NCI-H128 (cell line): ENCODE measurements around the gene ZKSCAN5.
"Not testable (repeated sequence)": the region's sequence is repeated elsewhere in the genome, so short reads cannot be mapped to it uniquely, and the experiment has no call there.

ENCODE experiments used
- DNase-seq: peaks from one replicate; lab custom pipeline; 2025; ENCODE audit not compliant: unreplicated experiment; lab: John Stamatoyannopoulos, UW

The ZKSCAN5 gene

DNA sequence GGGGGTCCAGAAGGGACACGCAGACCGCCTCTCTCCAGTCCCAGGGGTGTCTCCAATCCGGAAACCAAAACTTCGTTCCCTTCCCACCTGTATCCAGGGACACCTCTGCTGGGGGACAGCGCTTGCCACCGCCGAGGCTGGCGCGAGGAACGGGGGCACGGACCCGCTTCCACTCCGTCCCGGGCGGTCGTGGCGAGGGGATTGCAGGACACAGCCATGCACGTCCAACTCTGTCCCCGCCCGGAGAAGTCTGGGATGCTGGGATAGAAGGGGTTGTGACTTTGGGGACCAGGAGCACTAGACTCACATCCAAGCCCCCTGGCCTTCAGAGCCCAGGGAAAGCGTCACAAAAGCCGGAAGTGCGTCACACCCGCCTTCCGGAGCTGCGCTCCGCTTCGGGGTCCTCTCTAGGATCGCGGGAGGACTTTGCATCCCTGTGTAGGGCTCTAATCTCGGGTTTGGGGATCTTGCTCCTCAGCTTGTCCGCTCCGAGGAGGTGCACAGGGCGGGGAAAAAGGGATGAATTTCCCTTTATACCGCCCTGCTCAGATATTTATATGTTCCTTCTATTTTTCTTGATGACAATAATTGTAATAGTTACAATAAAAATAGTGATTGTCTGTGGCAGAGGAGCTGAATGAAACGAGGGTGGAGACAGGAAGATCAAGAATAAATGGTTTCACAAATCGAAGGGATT lies 47.5 kb downstream of the ZKSCAN5 start, which contains the start of gene FAM200A:
Gene FAM200A, minus strand, starts transcription at position 348 of the 697 bp plus-strand sequence. CDS start 3,707 bp downstream, outside the sequence.
- DNase-seq, result peak; percentile 86

DNA sequence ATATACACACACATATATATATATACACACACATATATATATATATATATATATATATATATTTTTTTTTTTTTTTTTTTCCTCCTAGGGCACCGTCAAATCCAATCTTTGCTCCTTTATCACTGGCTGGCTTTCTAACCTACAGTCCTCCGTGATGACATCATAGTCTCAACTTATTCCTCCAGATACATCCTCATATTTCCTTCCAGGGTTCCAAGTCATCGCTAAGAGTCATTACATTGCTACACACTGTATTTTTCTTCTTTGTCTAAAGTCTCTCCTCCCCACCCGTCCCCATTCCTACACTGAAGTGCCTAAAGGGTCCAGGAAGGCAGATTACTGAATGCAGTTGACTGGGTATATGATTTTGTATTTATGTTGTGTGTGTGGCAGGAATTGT lies 48.6 kb downstream of the ZKSCAN5 start:
- DNase-seq, result no peak

DNA sequence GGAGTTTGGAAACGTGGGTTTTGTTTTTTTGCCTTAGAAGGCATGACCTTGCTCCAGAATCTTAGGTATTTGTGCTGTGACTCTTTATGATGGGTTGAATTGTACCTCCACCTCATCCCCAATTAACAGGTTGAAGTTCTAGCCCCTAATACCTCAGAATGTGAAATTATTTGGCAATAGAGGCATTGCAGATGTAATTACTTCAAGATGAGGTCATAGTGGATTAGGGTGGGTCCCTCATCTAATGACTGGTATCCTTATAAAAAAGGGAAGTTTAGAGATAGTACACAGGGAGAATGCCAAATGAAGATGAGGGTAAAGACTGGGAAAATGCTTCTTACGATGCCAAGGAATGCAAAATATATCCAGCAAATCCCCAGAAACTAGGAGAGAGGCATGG lies 50.5 kb downstream of the ZKSCAN5 start:
- DNase-seq, result no peak

GRCh38 chr7:99557196-99557607 lies 52.7 kb downstream of the ZKSCAN5 start:
- no peak for DNase-seq

- DNase-seq, result no peak
Measured at GRCh38 chr7:99557940-99558305, 53.5 kb downstream of the ZKSCAN5 start.

GRCh38 chr7:99558306-99559174 lies 54.1 kb downstream of the ZKSCAN5 start, which contains the start of gene ZNF655:
ZNF655 (plus strand) TSS chr7:99558642; CDS start chr7:99560560, 1,918 bp downstream.
- DNase-seq, result peak; percentile 81

DNA sequence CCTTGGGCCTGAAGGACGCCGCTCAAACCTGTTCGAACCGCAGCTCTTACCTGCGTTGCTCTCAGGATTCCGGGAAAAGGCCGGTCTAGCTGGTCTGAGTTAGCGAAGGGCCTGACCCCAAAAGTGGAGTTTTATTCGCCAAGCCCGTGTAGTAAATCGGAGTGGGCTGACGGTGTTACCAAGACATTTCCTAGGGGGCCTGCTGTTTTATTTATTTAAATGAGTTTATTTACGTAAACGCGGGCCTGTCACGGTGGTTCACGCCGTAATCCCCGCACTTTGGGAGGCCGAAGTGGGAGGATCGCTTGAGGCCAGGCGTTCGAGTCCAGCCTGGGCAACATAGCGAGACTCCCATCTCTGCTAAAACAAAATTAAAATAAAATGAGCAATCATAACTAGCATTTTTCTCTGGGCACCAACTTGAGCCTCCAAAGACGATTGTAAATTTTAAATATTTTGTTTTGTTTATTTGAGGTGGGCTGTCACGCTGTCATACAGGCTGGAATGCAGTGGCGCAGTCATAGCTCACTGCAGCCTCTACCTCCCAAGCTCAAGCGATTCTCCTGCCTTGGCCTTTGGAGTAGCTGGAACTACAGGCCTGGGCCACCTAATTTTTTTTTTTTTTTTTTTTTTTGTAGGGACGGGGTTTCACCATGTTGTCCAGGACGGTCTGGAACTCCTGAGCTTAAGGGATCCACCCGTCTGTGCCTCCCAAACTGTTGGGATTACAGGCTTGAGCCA lies 54.9 kb downstream of the ZKSCAN5 start:
- no peak for DNase-seq

- DNase-seq, result no peak
Measured at GRCh38 chr7:99560834-99561736, 56.6 kb downstream of the ZKSCAN5 start.

DNA sequence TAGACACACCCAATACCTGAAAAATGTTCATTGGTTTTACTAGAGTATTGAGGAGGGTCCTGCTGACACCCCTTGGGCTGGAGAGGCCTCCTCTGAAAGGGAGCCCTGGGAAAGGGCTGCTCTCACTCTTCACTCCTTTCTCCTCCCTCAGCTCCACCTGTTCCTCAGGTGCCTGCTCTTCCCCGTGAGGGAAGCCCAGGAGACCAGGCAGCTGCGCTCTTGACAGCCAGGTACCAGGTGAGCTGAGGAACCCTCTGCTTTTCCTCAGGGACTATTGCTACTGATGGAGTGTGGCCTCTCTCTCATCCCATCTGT lies 57.2 kb downstream of the ZKSCAN5 start:
- DNase-seq, result no peak

GRCh38 chr7:99562114-99562784 lies 57.8 kb downstream of the ZKSCAN5 start:
- DNase-seq, result no peak

- DNase-seq, result no peak
Measured at GRCh38 chr7:99562832-99563231, 58.4 kb downstream of the ZKSCAN5 start.

DNA sequence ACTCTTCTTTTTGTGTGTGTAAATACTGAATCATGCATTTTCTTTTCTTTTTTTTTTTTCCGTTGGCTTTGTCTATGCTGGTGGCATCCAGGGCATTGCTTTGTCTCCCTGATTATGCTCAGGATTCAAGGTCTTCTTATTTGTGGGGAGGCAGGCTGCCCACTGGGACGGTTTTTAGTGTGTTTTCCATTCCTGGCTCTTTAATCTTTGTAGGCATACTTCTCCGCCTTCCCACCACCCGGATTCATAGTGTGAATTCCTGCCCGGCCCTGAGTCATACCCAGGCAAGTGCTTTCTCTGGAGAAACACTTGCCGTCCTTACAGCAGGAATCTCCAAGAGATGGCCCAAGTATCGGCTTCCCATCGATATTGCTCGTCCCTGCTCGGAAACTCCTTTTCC lies 59.2 kb downstream of the ZKSCAN5 start:
- DNase-seq, result no peak

- not testable (repeated sequence) for DNase-seq
Measured at GRCh38 chr7:99568770-99569169, 64.3 kb downstream of the ZKSCAN5 start.

GRCh38 chr7:99571768-99572167 lies 67.3 kb downstream of the ZKSCAN5 start:
- DNase-seq, result no peak

DNA sequence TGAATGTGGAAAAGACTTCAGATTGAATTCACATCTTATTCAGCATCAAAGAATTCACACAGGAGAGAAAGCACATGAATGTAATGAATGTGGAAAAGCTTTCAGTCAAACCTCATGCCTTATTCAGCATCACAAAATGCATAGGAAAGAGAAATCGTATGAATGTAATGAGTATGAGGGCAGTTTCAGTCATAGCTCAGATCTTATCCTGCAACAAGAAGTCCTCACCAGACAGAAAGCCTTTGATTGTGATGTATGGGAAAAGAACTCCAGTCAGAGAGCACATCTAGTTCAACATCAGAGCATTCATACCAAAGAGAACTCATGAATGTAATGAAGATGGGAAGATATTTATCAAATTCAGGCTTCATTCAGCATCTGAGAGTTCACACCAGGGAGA lies 68.8 kb downstream of the ZKSCAN5 start:
- no peak for DNase-seq

GRCh38 chr7:99576251-99576650 lies 71.8 kb downstream of the ZKSCAN5 start:
- no peak for DNase-seq

GRCh38 chr7:99579281-99579955 lies 75.0 kb downstream of the ZKSCAN5 start:
- no peak for DNase-seq

DNA sequence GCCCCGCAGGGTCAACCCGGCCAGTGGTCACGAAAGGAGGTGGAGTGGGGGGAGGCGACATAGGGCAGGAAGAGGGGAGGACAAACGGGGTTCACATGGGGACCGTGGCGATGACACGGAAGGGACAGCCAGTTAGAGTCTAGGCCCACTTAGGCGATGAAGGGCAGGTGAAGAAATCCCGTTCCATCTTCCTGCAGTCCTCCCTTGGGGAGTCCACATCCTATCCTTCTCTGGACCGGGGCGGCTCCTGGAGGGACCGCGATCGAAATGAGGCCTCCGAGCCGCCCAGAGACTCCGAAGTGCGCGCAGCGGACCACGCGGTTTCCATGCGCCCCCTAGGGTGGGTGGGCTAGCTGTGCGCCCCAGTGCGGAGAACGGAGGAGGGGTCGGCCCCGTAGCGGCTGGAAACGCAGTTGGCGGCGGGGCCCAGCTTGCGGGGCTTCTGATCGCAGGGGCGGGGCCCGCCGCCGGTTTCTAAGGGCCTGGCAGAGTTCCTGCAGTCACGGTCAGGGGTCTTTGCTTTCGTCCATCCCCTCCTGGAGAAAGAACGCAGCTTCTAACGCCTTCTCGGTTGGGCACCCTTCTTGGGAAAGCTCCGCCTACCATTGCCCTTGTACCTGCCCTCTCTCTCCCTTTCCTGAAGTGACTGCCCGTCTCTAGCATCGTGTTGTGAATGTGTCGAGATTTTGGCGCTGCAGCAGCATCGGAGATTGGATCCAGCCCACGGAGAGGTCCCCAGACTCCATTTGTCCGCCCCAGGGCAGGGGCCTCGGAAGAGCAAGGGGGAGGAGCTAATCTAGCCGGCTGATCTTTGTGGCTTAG lies 75.7 kb downstream of the ZKSCAN5 start:
- peak; percentile 34 for DNase-seq
